Ascending aorta (tissue), 2 donors: Measurements from ENCODE around the gene COL6A5. TPM values are rescaled to one million over a fixed set of nuclear protein-coding genes. Genes with fewer than 3 reads are reported as not detected.

Experiments used
- DNase-seq, 2 donors: peaks; one replicate each; pipeline ENCODE4 v3.0.0-alpha.2; 2019; ENCODE audit warnings: low spot score in 2 of 2
- H3K27ac ChIP-seq, 2 donors: fragments of 200-600 bp; sonication (generic); one replicate each; pipeline ENCODE4 v1.5.1; 2016 to 2017; ENCODE audit warnings: mild to moderate bottlenecking in 1 of 2
- H3K27me3 ChIP-seq: fragments of 200-600 bp; sonication (generic); one replicate; pipeline ENCODE4 v1.5.1; 2017
- H3K36me3 ChIP-seq, 2 donors: fragments of 200-600 bp; sonication (generic); one replicate each; pipeline ENCODE4 v1.5.1; 2016
- H3K4me1 ChIP-seq, 2 donors: fragments of 200-600 bp; sonication (generic); one replicate each; pipeline ENCODE4 v1.5.1; 2016 to 2017; ENCODE audit warnings: mild to moderate bottlenecking in 1 of 2
- H3K4me3 ChIP-seq, 2 donors: fragments of 200-600 bp; sonication (generic); one replicate each; pipeline ENCODE4 v1.5.1; 2016 to 2017; ENCODE audit warnings: mild to moderate bottlenecking in 1 of 2
- H3K9me3 ChIP-seq, 2 donors: fragments of 200-600 bp; sonication (generic); one replicate each; pipeline ENCODE4 v1.5.1; 2016
- CTCF ChIP-seq, 3 experiments: fragments of 200-600 bp in 2 of 3; fragments of 450-650 bp in 1 of 3; sonication (generic) in 2 of 3; IDR thresholded peaks; one replicate each; pipeline ENCODE4 v1.5.1; 2016 to 2019; ENCODE audit warnings: antibody characterized with exemption in 3 of 3, mild to moderate bottlenecking in 1 of 3, moderate library complexity in 1 of 3
- intact Hi-C: fragments of 100-400 bp; cut with DNase I; formaldehyde crosslinking; loops from one replicate; pipeline ENCODE4 v1.15.1; 2023
- total RNA-seq: library from RNA; depleted of rRNA; stranded (reverse); fragments of >200 nt; gene quantifications from one replicate; pipeline ENCODE4 v1.1.0, GENCODE V29; 2016

The COL6A5 gene
- total RNA-seq, 1 donor from 2014 or later: not detected

- DNase-seq: no peak
- Histone ChIP-seq H3K36me3 (no peaks in the 10 kb centered on the region), H3K27ac (no peak overlapping the region), H3K4me3 (no peak overlapping the region), H3K4me1 (no peaks in the 10 kb centered on the region), H3K27me3 (no peaks in the 10 kb centered on the region), H3K9me3 (no peaks in the 10 kb centered on the region)
- intact Hi-C loops: no loop called here
- no peak for TF ChIP-seq CTCF (IDR thresholded peaks at IDR 0.05)
These were observed 146.0 kb downstream of the COL6A5 start for GRCh38 chr3:130491431-130491830.

- Histone ChIP-seq H3K36me3 (no peaks in the 10 kb centered on the region), H3K4me1 (no peaks in the 10 kb centered on the region), H3K9me3 (no peaks in the 10 kb centered on the region), H3K4me3 (no peak overlapping the region), H3K27ac (no peak overlapping the region), H3K27me3 (no peaks in the 10 kb centered on the region)
- no peak for TF ChIP-seq CTCF (IDR thresholded peaks at IDR 0.05)
- DNase-seq: no peak
- intact Hi-C loops: no loop called here
These were observed 159.2 kb downstream of the COL6A5 start for GRCh38 chr3:130504701-130505100.

GRCh38 chr3:130506031-130506430 lies 160.6 kb downstream of the COL6A5 start:
- Histone ChIP-seq H3K4me1 (no peaks in the 10 kb centered on the region), H3K36me3 (no peaks in the 10 kb centered on the region), H3K27ac (no peak overlapping the region), H3K4me3 (no peak overlapping the region), H3K9me3 (no peaks in the 10 kb centered on the region), H3K27me3 (no peaks in the 10 kb centered on the region)
- no peak for TF ChIP-seq CTCF (IDR thresholded peaks at IDR 0.05)
- DNase-seq: no peak
- intact Hi-C loops: no loop called here

- no peak for DNase-seq
- H3K4me1 ChIP-seq: no peaks in the 10 kb centered on the region
These were observed 162.3 kb downstream of the COL6A5 start for GRCh38 chr3:130507746-130508145.

GRCh38 chr3:130509008-130509407 lies 163.5 kb downstream of the COL6A5 start:
- DNase-seq: no peak
- H3K4me1 ChIP-seq: no peaks in the 10 kb centered on the region
- H3K27me3 ChIP-seq: no peaks in the 10 kb centered on the region
- intact Hi-C loops: no loop called here
- H3K4me3 ChIP-seq: no peak overlapping the region
- no peak overlapping the region for H3K27ac ChIP-seq
- H3K36me3 ChIP-seq: no peaks in the 10 kb centered on the region
- no peak for TF ChIP-seq CTCF (IDR thresholded peaks at IDR 0.05)
- no peaks in the 10 kb centered on the region for H3K9me3 ChIP-seq

More at GRCh38 chr3:130507746-130508145, 162.3 kb downstream of the COL6A5 start:
- intact Hi-C loops: no loop called here
- no peak overlapping the region for H3K27ac ChIP-seq
- H3K36me3 ChIP-seq: no peaks in the 10 kb centered on the region
- no peak for TF ChIP-seq CTCF (IDR thresholded peaks at IDR 0.05)
- H3K9me3 ChIP-seq: no peaks in the 10 kb centered on the region
- H3K4me3 ChIP-seq: no peak overlapping the region
- no peaks in the 10 kb centered on the region for H3K27me3 ChIP-seq

GRCh38 chr3:130514681-130515080 lies 169.2 kb downstream of the COL6A5 start:
- Histone ChIP-seq H3K4me3 (no peak overlapping the region), H3K27me3 (no peaks in the 10 kb centered on the region), H3K27ac (no peak overlapping the region), H3K4me1 (no peaks in the 10 kb centered on the region), H3K9me3 (no peaks in the 10 kb centered on the region), H3K36me3 (no peaks in the 10 kb centered on the region)
- no peak for TF ChIP-seq CTCF (IDR thresholded peaks at IDR 0.05)
- intact Hi-C loops: no loop called here
- DNase-seq: no peak
